GM12873 (cell line): ENCODE data around the gene HRH2.

Source experiments
- CTCF ChIP-seq: IDR thresholded peaks from 2 replicates; pipeline ENCODE4 v1.5.1; 2012; ENCODE audit warnings: low read depth, mild to moderate bottlenecking, moderate library complexity, low read length, control low read depth; ENCODE audit not compliant: insufficient read depth; ENCODE audit errors: missing control alignments

Gene HRH2

DNA sequence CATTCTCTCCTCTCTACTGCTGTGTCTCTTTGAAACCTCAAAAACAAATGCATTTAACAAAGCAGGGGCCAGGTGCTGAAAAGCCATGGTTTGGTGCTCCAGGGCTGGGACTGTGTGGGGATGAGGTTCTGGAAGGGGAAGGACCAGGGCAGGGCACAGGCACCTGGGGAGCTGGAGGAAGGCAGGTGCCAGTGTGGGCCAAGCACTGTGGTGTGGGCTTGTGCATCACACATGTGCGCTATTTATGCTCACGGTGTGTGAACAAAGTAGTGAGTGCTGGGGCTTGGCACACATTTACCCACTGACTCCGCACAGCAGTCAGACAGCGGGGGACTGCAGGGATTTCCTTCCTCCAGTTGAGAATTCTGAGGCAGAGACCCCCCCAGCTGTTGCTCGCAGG is 10.1 kb downstream of the HRH2 start:
- no peak for TF ChIP-seq CTCF

DNA sequence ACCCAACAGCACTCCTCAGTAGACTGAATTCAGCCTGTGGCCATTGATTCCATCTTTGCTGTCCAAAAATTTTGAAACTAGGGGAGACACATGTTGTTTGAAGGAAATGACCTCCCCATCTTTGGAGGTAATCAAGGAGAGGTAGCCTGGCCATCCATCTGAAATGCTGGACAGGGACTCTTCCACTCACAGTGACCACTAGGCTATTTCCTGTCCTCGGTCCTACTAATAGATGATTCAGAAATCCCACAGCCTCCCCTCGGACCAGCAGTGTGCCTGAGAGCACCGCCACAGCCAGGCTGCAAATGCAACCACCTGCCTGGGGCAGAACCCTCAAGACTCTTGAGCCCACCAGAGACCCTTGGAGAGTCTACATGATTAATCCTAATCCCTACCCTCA is 12.5 kb downstream of the HRH2 start:
- no peak for TF ChIP-seq CTCF

DNA sequence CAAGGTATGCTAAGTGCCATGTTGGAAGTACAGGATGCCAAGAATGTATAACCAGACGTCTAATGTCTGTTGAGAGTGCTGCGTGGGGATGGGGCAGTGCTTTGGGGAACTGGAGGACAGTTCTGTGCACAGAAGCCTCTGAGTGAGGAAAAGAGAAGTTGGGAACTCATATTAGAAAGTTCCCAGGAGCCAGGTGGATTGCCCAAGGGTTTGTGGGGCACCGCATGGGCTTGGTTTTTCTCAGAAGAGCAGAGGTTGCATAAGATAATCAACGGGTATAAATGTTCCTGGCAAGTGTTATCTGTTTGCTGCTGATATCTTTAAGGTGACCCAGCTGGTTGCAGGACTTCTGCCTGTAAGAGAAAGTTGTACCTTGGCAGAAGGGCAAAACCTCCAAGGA is 13.1 kb downstream of the HRH2 start:
- no peak for TF ChIP-seq CTCF

DNA sequence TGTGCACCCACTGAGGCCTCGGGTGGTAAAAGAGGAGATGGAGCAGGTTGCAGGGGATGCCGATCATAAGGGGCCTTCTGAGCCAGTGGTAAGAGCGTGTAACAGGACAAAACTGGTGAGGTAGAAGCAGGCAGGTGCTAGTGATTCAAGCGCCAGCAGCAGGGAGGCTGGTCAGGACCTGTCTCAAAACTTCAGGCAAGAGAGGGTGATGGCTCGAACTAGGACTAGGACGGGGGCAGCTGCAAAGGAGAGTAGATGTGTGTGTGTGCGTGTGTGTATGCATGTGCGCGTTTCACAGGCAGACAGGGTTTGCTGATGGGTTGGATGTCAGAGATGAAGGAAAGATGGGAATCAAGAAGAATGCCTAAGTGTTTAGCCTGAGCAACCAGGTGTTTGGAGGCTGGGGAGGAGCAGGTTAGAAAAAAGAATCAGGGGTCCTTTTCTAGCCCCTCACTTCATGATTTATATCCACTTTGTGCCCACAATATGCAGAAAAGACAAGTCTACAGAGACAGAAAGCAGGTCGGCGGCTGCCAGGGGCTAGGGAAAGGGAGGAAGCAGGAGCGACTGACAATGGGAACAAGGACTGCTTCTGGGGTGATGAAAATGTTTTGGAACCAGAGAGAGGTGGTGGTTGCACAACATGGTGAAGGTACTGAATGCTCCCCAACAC is 15.2 kb downstream of the HRH2 start:
- no peak for TF ChIP-seq CTCF

DNA sequence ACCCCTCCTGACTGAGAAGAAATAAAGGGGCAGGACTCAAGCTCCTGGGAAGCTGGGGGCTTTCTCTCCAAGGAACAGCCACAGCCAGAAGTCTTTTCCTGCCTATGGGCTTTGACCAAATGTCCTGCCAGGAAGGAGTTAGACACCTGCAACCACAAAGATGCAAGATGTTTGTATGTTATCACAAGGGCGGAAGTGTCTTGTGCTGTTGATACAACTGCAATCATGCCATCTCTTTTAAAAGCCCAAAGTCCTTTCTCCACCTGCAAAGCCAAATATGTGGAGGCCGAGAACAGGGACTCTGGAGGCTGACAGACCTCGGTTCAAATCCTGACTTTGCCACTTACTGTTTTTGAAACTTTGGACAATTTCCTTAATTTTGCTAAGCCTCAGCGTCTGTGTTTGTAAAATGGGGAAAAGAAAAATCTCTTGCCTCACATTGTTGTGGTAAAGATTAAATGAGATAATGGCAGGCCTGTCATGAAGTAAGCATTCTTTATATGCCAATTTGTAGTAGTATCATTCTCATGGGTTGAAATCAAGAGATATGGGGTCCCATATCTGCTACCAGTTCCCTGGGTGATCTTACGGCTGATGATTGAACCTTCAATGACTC is 17.0 kb downstream of the HRH2 start:
- no peak for TF ChIP-seq CTCF

- TF ChIP-seq CTCF = no peak
These were observed 18.0 kb downstream of the HRH2 start for GRCh38 chr5:175675873-175676272.

GRCh38 chr5:175677571-175677970 is 19.7 kb downstream of the HRH2 start:
- no peak for TF ChIP-seq CTCF

DNA sequence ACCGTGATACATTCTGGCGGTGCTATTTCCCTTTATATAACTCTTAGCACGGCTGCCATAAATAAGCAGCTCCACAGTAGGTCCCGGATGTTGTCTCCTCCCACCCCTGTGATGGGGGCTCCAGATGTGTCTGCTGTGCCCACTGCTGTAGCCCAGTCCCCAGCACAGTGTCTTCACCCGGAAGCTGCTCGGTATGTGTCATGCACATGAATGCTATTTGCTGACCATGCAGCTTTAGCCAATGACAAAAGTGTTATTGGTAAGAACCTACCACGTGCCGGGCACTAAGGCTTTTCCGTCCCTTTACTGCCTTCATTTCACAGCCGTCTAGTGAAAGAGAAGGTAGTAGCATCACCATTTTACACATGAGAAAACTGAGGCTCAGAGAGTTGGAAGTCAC is 20.2 kb downstream of the HRH2 start:
- TF ChIP-seq CTCF = no peak
